Mucosa of rectum (tissue), 2 donors: ENCODE data around the gene COX4I2.

Source experiments
- H3K27ac ChIP-seq, 2 donors: one replicate each; pipeline ENCODE4 v1.7.0; 2013; ENCODE audit warnings: inconsistent platforms in 2 of 2, low read depth in 2 of 2, low read length in 2 of 2
- H3K27me3 ChIP-seq, 2 donors: one replicate each; pipeline ENCODE4 v1.7.0; 2013; ENCODE audit warnings: low read length in 2 of 2; ENCODE audit not compliant: control insufficient read depth in 2 of 2, insufficient read depth in 2 of 2
- H3K36me3 ChIP-seq, 2 donors: one replicate each; pipeline ENCODE4 v1.7.0; 2013; ENCODE audit warnings: low read length in 2 of 2; ENCODE audit not compliant: control insufficient read depth in 2 of 2, insufficient read depth in 2 of 2
- H3K4me1 ChIP-seq, 2 donors: one replicate each; pipeline ENCODE4 v1.7.0; 2013; ENCODE audit warnings: low read length in 2 of 2, mild to moderate bottlenecking in 1 of 2; ENCODE audit not compliant: control insufficient read depth in 2 of 2, insufficient read depth in 2 of 2
- H3K4me3 ChIP-seq, 2 donors: one replicate each; pipeline ENCODE4 v1.7.0; 2013; ENCODE audit warnings: low read length in 2 of 2
- H3K9ac ChIP-seq, 2 donors: one replicate each; pipeline ENCODE4 v1.7.0; 2013; ENCODE audit warnings: low read length in 2 of 2, low read depth in 1 of 2, mild to moderate bottlenecking in 1 of 2
- H3K9me3 ChIP-seq, 2 donors: one replicate each; pipeline ENCODE4 v1.7.0; 2013; ENCODE audit warnings: low read length in 2 of 2; ENCODE audit not compliant: control insufficient read depth in 2 of 2
- donor health status: healthy.
- donor health status: Normal muscosa, but diverticular disease.

The COX4I2 gene

DNA sequence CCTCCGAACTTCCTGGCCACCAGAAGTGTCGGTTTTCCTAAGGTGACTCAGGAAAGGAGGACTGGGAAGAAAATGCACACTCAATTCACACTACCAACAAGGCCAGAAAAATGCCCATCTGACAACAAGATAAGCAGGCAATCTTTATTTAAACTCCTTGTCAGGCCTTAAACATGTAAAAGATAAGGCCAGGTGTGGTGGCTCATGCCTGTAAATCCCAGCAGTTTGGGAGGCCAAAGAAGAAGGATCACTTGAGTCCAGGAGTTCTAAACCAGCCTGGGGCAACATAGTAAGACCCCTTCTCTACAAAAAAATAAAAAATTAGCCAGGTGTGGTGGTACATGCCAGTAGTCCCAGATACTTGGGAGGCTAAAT lies 40.2 kb upstream of the COX4I2 start:
- Histone ChIP-seq H3K27me3 (no peaks in the 10 kb centered on the region), H3K36me3 (no peaks in the 10 kb centered on the region), H3K4me1 (peaks cover 24 to 50% of the 10 kb centered on the region in 2 donors), H3K9ac (no peak overlapping the region), H3K4me3 (no peak overlapping the region), H3K27ac (peak overlapping the region; percentile 93 to 96), H3K9me3 (no peaks in the 10 kb centered on the region)

GRCh38 chr20:31602431-31602778 lies 35.3 kb upstream of the COX4I2 start:
- Histone ChIP-seq H3K9ac (peak overlapping the region; percentile 34 to 38), H3K36me3 (peaks cover 0 to 3% of the 10 kb centered on the region in 2 donors), H3K27me3 (no peaks in the 10 kb centered on the region), H3K9me3 (no peaks in the 10 kb centered on the region), H3K27ac (peak overlapping the region; percentile 97 to 98), H3K4me3 (no peak overlapping the region), H3K4me1 (peaks cover 25 to 36% of the 10 kb centered on the region in 2 donors)

DNA sequence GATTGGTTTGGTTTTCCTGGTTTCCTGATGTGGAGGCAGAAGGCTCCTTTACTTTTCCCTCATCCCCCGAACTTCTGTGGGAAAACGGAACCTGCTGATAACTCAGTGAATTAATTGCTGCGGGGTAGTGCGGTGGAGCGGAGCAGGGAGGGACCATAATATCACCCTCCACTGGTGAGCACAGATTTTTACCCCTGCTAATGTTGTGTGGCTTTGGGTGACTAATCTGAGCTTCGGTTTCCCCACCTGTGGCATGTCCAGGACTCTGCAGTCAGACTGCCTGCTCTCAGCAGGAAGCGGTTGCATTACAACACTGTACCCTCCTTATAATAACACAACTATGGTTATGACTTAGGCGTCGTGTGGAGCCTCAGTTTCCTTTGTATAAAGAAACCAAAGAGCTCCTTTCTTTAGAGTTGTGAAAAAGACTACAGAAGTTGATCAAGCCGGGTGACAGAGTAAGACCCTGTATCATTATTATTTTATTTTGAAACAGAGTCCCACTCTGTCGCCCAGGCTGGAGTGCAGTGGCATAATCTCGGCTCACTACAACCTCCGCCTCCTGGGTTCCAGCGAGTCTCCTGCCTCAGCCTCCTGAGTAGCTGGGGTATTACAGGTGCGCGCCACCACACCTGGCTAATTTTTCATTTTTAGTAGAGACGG lies 34.8 kb upstream of the COX4I2 start:
- Histone ChIP-seq H3K4me1 (peaks cover 30 to 40% of the 10 kb centered on the region in 2 donors), H3K36me3 (peaks cover 0 to 3% of the 10 kb centered on the region in 2 donors), H3K4me3 (no peak overlapping the region), H3K27me3 (no peaks in the 10 kb centered on the region), H3K9me3 (no peaks in the 10 kb centered on the region), H3K9ac (peak overlapping the region; percentile 34 to 38), H3K27ac (peak overlapping the region; percentile 97 to 98)

DNA sequence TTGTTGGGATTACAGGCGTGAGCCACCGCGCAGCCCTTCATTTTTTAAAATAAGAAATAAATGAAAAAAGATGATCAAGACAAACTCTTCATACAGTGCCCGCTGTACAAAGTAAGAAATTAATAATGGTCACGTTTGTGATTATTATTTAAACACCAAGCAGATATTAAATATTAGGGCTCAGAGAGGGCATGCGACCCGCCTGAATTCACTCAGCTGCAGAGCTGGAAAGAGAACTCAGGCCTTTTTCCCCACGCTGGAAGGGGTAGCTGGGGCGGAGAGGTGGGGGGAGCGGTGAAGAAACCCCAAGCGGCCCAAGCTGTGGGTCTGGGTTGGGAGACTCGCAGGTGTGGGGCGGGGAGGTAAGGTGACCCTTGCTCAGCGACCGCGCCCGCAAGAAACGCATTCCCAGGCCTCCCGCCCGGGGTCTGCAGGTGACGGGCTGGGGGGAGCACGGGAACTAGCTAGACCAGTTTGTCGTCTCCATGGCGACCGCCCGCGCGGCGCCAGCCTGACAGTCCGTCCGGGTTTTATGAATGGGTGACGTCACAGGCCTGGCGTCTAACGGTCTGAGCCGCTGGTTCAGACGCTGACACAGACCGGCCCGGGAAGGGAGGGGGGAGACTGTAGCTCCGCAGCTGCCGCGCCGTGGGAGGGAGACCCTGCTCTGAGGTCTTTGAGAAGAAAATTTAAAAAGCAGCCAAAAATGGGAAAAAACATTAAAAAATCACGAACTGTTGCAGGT lies 33.7 kb upstream of the COX4I2 start:
- Histone ChIP-seq H3K9me3 (no peaks in the 10 kb centered on the region), H3K27ac (peak overlapping the region; percentile 97 to 98), H3K27me3 (no peaks in the 10 kb centered on the region), H3K4me3 (peak overlapping the region; percentile 78 to 95), H3K36me3 (peaks cover 0 to 3% of the 10 kb centered on the region in 2 donors), H3K9ac (peak overlapping the region; percentile 97 to 98), H3K4me1 (peaks cover 39 to 45% of the 10 kb centered on the region in 2 donors)

DNA sequence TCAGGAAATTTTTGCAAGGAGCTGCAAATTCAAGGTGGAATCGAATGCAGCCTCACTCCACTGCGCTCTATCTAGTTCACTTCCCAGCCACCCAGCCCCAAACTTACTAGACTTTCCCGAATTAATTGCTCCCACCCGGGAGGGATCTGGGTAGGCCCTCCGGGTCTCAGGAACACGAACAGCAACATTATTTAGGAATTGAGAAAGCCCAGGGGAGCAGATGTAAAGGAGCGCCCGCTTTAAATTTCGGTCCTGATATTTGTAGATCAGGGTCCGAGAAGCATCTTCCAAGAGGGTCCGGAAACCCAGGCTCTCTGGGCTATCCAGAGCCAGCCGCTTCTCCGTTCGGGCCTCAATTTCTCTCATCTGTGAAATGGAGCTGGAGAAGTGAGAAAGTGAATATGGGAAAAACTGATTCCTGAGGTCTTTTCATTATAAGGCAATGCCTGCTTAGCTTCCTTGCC lies 33.1 kb upstream of the COX4I2 start:
- Histone ChIP-seq H3K27ac (peak overlapping the region; percentile 97 to 98), H3K9me3 (no peaks in the 10 kb centered on the region), H3K4me3 (peak overlapping the region; percentile 78 to 95), H3K9ac (peak overlapping the region; percentile 97 to 98), H3K27me3 (no peaks in the 10 kb centered on the region), H3K4me1 (peaks cover 39 to 50% of the 10 kb centered on the region in 2 donors), H3K36me3 (peaks cover 0 to 3% of the 10 kb centered on the region in 2 donors)

DNA sequence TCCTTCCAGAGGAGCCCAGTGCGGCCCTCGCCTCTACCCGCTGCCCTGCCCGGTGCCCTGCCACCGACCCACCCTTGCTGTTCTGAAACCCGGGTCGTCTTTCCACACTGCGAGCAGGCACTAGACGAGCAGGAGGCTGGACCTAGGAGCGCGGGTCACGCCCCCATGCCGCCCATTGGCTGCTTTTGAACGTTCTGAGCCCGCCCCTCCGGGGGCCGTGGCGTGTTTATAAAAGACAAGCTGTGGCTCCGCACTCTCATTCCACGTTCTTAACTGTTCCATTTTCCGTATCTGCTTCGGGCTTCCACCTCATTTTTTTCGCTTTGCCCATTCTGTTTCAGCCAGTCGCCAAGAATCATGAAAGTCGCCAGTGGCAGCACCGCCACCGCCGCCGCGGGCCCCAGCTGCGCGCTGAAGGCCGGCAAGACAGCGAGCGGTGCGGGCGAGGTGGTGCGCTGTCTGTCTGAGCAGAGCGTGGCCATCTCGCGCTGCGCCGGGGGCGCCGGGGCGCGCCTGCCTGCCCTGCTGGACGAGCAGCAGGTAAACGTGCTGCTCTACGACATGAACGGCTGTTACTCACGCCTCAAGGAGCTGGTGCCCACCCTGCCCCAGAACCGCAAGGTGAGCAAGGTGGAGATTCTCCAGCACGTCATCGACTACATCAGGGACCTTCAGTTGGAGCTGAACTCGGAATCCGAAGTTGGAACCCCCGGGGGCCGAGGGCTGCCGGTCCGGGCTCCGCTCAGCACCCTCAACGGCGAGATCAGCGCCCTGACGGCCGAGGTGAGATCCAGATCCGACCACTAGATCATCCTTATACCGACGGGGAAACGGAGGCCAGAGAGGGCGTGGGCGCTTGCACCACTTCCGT lies 32.4 kb upstream of the COX4I2 start, which contains the start of gene ID1:
Gene ID1, plus strand, starts transcription at position 259 of the 871 bp plus-strand sequence. Its CDS starts 99 bp downstream, at position 358.
- peak within 1 kb of the TSS; percentile 97 to 98 for H3K9ac ChIP-seq
- no peaks in the 10 kb centered on the region for H3K9me3 ChIP-seq
- peak within 1 kb of the TSS; percentile 97 to 98 for H3K27ac ChIP-seq
- H3K27me3 ChIP-seq = no peaks in the 10 kb centered on the region
- peaks cover 0 to 3% of the 10 kb centered on the region in 2 donors for H3K36me3 ChIP-seq
- H3K4me3 ChIP-seq = peak within 1 kb of the TSS; percentile 78 to 95
- H3K4me1 ChIP-seq = peaks cover 39 to 50% of the 10 kb centered on the region in 2 donors

DNA sequence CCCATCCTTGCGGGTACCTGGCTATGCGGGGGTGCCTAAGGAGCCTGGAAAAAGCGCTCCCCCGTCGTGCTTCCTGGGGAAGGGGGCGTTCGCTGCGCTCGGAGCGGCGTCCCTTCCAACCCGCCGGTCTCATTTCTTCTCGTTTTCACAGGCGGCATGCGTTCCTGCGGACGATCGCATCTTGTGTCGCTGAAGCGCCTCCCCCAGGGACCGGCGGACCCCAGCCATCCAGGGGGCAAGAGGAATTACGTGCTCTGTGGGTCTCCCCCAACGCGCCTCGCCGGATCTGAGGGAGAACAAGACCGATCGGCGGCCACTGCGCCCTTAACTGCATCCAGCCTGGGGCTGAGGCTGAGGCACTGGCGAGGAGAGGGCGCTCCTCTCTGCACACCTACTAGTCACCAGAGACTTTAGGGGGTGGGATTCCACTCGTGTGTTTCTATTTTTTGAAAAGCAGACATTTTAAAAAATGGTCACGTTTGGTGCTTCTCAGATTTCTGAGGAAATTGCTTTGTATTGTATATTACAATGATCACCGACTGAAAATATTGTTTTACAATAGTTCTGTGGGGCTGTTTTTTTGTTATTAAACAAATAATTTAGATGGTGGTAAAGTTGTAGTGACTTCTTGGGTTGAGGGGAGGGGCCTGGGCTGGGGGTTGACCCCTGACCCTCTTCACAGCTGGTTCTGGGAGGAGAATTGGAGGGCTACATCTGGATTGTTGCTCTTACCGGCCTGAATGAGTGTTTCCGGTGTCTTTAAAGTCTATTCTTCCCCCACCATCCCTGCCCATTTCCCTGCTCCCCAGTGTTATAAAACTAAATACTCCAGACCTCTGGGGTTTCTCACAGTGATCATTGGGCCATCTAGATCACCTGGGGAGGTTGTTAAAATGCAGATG lies 31.6 kb upstream of the COX4I2 start:
- peaks cover 0 to 3% of the 10 kb centered on the region in 2 donors for H3K36me3 ChIP-seq
- H3K27ac ChIP-seq = peak overlapping the region; percentile 97 to 98
- peak overlapping the region; percentile 78 to 95 for H3K4me3 ChIP-seq
- peak overlapping the region; percentile 97 to 98 for H3K9ac ChIP-seq
- H3K4me1 ChIP-seq = peaks cover 44 to 57% of the 10 kb centered on the region in 2 donors
- no peaks in the 10 kb centered on the region for H3K27me3 ChIP-seq
- H3K9me3 ChIP-seq = no peaks in the 10 kb centered on the region

DNA sequence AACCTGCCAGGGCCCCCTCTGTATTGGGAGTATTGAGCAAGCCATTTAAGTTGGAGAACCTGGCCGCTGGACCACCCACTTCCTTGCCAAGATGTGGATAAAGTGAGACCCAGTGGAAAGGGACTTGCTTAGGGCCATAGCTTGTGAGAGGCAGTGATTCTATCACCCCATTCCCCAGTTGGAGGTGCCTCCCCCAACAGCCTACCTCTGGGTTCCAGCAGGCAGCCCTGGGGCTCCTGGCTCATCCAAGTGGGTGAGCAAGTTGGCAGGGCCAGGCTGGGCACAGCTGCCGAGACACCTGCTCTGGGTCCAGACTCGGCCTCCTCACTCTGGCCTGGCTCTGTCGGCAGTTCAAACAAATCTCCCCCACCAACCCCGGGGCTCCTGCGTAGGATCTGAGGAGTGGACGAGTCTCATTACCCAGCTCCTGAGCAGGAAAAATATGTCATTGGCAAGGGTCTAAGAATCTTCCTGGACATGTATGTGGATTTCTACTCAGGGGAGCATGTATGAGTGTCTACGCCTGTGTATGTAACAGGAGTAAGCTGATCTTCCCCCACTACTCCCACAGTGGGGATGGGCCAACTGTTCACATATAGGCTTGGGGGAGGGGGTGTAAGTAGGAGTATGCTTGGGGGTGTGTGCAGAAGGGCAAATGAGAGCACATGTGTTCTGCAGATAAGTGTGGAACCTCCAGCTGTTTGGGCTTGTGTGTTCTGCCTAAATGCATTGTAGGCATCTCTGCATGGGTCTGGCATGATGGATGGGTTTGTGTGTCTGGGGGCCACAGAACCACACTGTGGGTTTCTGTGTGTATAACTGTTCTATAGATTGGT lies 30.7 kb upstream of the COX4I2 start:
- H3K4me1 ChIP-seq = peaks cover 44 to 64% of the 10 kb centered on the region in 2 donors
- peaks cover 0 to 3% of the 10 kb centered on the region in 2 donors for H3K36me3 ChIP-seq
- H3K9ac ChIP-seq = peak overlapping the region; percentile 97 to 98
- H3K27me3 ChIP-seq = no peaks in the 10 kb centered on the region
- peak overlapping the region; percentile 78 to 95 for H3K4me3 ChIP-seq
- peak overlapping the region; percentile 97 to 98 for H3K27ac ChIP-seq
- H3K9me3 ChIP-seq = no peaks in the 10 kb centered on the region
